PFSK-1 (cell line): ENCODE results near the gene ARFGAP1.

Experiments used
- POLR2AphosphoS5 ChIP-seq: IDR thresholded peaks from 2 replicates; pipeline ENCODE4 v1.6.1; 2012; ENCODE audit warnings: low read depth, mild to moderate bottlenecking, control low read depth, low read length, moderate library complexity
- TAF1 ChIP-seq: IDR thresholded peaks from 2 replicates; pipeline ENCODE4 v1.6.1; 2012; ENCODE audit warnings: low read length, control low read depth, borderline replicate concordance; ENCODE audit not compliant: insufficient read depth

DNA sequence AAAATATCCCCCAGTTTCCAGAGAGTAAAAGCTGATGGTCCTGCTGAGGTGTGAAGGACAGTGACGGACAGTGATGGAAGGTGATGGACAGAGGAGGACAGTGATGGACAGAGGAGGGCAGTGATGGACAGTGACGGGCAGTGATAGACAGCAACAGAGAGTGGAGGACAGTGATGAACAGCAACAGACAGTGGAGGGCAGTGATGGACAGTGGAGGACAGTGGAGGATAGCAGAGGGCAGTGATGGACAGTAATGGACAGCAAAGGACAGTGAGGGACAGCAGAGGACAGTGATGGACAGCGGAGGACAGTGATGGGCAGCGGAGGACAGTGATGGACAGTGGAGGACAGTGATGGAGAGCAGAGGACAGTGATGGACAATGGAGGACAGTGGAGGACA lies 15.7 kb upstream of the ARFGAP1 start:
- TF ChIP-seq POLR2AphosphoS5 (no peak), TAF1 (no peak)
